Measurements from ENCODE around the gene MYLK. TPM values are rescaled to one million over a fixed set of nuclear protein-coding genes. Genes with fewer than 3 reads are reported as not detected.

The MYLK gene
- polyA plus RNA-seq, 4 donors: 129 to 162 (median 137) TPM

GRCh38 chr3:123877466-123877865 is 6.7 kb downstream of the MYLK start:
- no peak for DNase-seq (ENCODE audit: low read depth in 4 of 4, low spot score in 3 of 4)

GRCh38 chr3:123876858-123877257 is 7.3 kb downstream of the MYLK start:
- DNase-seq (ENCODE audit: low read depth in 4 of 4, low spot score in 3 of 4): no peak

GRCh38 chr3:123872621-123873020 is 11.5 kb downstream of the MYLK start:
- DNase-seq (ENCODE audit: low read depth in 4 of 4, low spot score in 3 of 4): no peak

- DNase-seq (ENCODE audit: low read depth in 4 of 4, low spot score in 3 of 4): no peak
These were observed 12.2 kb downstream of the MYLK start for GRCh38 chr3:123871946-123872345.

DNA sequence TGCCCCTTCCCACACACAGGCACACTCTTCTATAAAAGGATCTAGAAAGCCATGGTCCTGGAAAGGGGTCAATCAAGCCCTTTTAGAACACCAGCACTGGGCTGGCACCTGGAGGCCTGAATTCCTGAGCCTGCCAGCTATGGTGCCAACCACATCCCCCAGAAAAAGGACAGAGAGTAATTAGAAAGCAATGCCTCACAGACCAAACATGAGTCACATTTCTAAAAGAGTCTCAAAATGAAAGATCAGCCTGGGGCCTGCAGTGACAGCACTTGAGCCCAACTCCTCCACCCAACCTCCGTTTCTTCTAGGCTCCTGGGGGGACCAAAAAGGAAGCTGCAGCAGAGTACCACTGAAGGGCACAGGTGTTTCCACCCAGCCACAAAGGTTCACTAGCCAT is 14.1 kb downstream of the MYLK start:
- no peak for DNase-seq (ENCODE audit: low read depth in 4 of 4, low spot score in 3 of 4)

DNA sequence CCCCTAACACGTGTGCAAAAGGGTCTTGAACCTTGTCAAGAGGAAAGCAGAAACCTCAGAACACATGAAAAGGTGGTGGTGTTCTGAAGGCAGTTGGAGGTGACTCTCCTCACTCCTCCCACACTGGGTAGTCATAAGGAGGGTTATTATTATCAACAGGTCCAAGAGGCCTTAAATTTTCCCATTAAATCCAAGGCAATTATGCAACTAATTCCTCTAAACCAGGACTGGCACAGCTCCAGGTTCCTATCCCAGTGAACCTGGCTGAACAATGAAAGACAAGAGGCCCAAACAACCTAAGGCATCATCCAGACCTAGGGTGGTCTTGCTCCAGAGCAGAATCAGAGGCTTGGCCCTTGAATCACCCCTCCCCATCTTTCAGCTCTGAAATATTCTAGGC is 15.0 kb downstream of the MYLK start:
- DNase-seq (ENCODE audit: low read depth in 4 of 4, low spot score in 3 of 4): no peak

- no peak for DNase-seq (ENCODE audit: low read depth in 4 of 4, low spot score in 3 of 4)
These were observed 19.4 kb downstream of the MYLK start for GRCh38 chr3:123864706-123865105.

- no peak for DNase-seq (ENCODE audit: low read depth in 4 of 4, low spot score in 3 of 4)
These were observed 22.0 kb downstream of the MYLK start for GRCh38 chr3:123862152-123862551.

- DNase-seq (ENCODE audit: low read depth in 4 of 4, low spot score in 3 of 4): no peak
These were observed 22.9 kb downstream of the MYLK start for GRCh38 chr3:123861081-123861836.

- no peak for DNase-seq (ENCODE audit: low read depth in 4 of 4, low spot score in 3 of 4)
These were observed 25.0 kb downstream of the MYLK start for GRCh38 chr3:123859177-123859576.

- no peak for DNase-seq (ENCODE audit: low read depth in 4 of 4, low spot score in 3 of 4)
These were observed 29.2 kb downstream of the MYLK start for GRCh38 chr3:123854905-123855304.

- no peak for DNase-seq (ENCODE audit: low read depth in 4 of 4, low spot score in 3 of 4)
These were observed 30.3 kb downstream of the MYLK start for GRCh38 chr3:123853686-123854372.

GRCh38 chr3:123847209-123847608 is 36.9 kb downstream of the MYLK start:
- no peak for DNase-seq (ENCODE audit: low read depth in 4 of 4, low spot score in 3 of 4)

- DNase-seq (ENCODE audit: low read depth in 4 of 4, low spot score in 3 of 4): no peak
These were observed 40.5 kb downstream of the MYLK start for GRCh38 chr3:123843668-123844067.

GRCh38 chr3:123842711-123843110 is 41.4 kb downstream of the MYLK start:
- no peak for DNase-seq (ENCODE audit: low read depth in 4 of 4, low spot score in 3 of 4)

- no peak for DNase-seq (ENCODE audit: low read depth in 4 of 4, low spot score in 3 of 4)
These were observed 42.5 kb downstream of the MYLK start for GRCh38 chr3:123841476-123842238.

DNA sequence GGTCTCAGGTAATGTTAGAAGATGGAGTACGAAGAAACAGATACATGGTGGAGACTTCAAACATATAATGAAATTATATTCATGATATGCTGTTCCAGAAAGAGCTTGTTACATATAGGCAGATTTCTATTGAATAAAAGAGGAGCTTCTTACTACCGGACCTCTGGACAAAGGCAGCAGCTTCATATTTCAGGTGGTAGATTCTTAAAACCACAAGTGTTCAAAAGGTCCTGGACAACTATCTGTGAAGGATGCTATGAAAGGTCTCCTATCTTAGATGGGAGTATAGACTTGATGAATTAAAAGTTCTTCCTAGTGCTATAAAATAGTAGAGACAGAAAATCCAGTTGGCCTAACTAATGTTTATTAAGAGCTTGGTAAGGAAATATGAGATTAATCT is 43.2 kb downstream of the MYLK start:
- no peak for DNase-seq (ENCODE audit: low read depth in 4 of 4, low spot score in 3 of 4)

DNA sequence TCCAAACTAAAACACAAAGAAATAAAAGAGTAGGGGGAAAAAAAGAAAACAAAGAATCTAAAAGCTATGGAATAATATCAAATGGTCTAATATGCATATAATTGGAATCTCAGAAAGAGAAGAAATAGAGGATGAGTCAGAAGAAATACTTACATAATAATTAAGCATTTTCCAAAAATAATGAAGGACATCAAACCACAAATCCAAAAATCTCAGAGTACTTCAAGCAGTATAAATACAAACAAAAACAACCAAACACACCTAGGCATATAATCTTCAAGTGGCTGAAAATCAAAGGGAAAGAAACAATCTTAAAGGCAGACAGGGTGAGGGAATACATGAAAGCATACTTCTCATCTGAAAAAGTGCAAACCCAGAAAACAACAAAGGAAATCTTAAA is 46.3 kb downstream of the MYLK start:
- no peak for DNase-seq (ENCODE audit: low read depth in 4 of 4, low spot score in 3 of 4)

DNA sequence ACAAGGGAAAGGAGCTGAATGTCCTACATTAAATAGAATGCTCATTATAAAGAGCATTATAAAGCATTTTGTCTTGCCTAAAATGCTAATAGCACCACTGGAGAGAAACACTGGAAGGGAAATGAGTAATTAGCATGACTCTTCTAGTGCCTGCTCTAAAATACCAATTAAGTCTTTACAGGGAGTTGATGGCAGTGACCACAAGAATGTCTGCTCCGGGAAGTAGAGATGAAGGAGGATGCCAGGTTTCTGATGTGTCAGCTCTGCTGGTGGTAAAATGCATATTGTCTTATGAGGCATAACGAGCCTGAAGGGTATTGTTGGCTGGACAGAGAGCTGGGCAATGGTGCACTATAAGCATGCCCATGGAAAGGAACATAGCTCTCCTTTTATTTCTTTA is 49.5 kb downstream of the MYLK start:
- DNase-seq (ENCODE audit: low read depth in 4 of 4, low spot score in 3 of 4): no peak

- DNase-seq (ENCODE audit: low read depth in 4 of 4, low spot score in 3 of 4): no peak
These were observed 50.7 kb downstream of the MYLK start for GRCh38 chr3:123833398-123833785.

DNA sequence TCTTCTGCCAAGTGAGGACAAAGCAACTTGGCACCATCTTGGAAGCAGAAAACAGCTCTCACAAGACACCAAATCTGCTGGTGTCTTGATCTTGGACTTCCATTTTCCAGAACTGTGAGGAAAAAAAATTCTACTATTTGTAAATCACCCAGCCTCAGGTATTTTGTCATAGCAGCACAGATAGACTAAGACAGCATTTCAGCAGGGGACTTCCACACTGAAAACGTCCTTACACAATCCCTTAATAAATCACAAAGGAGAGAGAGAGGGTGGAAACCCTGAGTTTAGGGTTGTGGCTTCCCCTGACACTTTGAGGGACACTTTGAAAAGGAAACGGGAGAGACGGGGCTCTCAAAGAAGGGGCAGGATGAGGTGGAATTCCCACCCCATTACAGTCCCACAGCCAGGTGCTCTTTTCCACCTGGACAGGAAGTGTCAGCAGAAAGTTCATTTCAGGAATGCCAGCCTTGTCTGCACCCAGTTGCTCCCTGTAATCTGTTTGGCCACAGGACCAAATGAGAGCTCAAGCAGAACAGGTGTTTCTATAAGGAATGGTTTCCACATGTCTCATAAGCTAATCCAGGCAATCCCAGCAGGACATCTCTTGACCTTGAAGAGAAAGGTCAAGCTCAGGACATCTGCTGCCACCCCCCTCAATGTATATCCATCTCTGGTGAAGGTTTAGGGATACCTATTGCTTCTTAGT is 51.3 kb downstream of the MYLK start:
- no peak for DNase-seq (ENCODE audit: low read depth in 4 of 4, low spot score in 3 of 4)

Data from right renal pelvis (tissue), 4 donors.